GM18511 (cell line): ENCODE results near the gene SDHAF2.
"Not testable (repeated sequence)": the region's sequence is repeated elsewhere in the genome, so short reads cannot be mapped to it uniquely, and the experiment has no call there.

Experiments
- ATAC-seq: cut with Tn5 transposase; IDR thresholded peaks from one replicate; pipeline ENCODE4 v1.9.1; 2021; ENCODE audit warnings: mild to moderate bottlenecking, moderate library complexity; ENCODE audit not compliant: unreplicated experiment

The SDHAF2 gene

GRCh38 chr11:61422226-61422625, 7.7 kb upstream of the SDHAF2 start:
- no peak for ATAC-seq

DNA sequence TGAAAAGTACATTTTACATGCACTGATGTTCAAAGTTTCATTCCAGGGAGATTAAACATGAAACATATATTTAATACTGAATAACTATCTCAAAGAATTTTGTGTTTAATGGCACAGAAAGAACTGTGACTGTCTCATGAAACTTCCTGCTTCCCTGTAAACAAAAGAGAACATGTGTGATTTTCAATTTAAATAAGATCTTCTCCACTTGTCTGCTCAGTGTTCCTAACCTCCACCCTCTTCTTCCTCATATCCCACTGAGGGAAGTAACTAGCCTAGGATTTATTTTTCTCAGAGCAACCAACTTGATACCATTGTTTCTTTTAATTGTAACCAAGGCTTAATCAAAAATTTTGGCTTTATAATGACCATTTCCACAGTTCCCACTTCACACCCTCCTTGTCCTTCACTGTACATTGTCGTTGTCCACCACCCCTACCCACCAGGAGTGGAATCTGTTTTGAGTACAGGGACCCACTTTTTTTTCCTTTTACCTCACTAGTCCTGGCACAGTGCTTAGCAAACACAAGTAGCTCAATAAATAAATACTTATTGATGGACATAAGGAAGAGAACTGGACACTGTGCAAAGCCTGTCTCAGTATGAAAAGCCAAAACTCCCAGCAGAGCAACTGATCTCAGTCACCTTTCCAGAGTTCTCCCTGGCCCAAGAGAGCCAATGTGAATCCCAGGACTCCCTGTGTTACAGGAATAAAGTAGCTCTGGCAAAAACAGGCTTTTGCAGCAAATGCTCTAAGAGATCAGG, 4.4 kb upstream of the SDHAF2 start:
- no peak for ATAC-seq

- ATAC-seq = peak; percentile 67
These were observed 606 bp upstream of the SDHAF2 start for GRCh38 chr11:61429346-61429690.

GRCh38 chr11:61430839-61431238, 915 bp downstream of the SDHAF2 start:
- not testable (repeated sequence) for ATAC-seq

DNA sequence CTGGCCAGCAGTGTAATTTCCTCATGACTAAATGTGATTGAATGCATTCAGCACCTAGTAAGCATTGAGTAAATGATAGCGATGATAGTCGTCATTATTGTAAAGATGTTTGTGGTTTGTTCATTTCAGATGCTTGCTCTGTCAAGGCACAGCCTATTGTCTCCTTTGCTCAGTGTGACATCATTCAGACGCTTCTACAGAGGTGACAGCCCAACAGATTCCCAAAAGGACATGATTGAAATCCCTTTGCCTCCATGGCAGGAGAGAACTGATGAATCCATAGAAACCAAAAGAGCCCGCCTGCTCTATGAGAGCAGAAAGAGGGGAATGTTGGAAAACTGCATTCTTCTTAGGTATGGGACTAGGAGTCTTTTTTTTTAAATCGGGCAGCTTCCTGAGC, 7.6 kb downstream of the SDHAF2 start:
- no peak for ATAC-seq

DNA sequence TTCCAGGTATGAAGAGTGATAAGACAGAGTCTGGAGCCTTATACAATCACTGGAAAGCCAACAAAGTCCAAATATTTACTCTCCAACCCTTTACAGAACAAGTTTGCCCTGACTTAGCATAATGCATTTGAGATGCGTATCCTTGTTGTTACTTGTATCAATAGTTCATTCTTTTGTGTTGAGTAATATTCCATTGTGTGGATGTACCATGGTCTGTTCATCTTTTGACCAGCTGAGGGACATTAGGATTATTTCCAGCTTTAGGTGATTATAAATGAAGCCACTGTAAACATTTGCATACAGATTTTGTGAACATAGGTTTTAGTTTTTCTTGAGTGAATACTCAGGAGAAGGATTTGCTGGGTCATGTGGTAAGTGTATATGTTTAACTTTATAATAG, 9.7 kb downstream of the SDHAF2 start:
- ATAC-seq = no peak

GRCh38 chr11:61442616-61443015, 12.7 kb downstream of the SDHAF2 start:
- no peak for ATAC-seq

GRCh38 chr11:61445516-61445915, 15.6 kb downstream of the SDHAF2 start:
- no peak for ATAC-seq

DNA sequence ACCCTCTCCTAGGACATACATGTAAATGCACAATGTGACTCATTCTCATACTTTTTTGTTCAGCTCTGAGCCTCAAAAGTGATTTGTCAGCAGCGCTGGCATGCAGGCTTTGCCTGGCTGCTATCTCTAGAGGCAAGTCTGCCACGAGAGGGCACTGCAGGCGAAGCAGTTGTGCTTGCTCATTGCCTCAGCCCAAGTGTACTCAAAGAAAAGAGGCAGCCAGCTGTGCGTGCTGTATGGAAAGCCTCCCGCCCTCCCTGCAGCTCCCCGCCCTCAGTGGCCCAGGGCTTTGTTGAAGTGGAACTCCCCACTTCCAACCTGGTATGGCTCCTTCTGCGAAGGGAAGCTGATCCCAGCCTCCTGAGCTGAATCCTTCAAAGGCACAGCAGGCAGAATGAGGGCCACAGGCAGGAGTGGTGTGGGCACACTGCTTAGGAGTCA, 16.3 kb downstream of the SDHAF2 start:
- peak; percentile 81 for ATAC-seq

- ATAC-seq = no peak
These were observed 18.0 kb downstream of the SDHAF2 start for GRCh38 chr11:61447601-61448551.

- no peak for ATAC-seq
These were observed 18.6 kb downstream of the SDHAF2 start for GRCh38 chr11:61448552-61448927.

DNA sequence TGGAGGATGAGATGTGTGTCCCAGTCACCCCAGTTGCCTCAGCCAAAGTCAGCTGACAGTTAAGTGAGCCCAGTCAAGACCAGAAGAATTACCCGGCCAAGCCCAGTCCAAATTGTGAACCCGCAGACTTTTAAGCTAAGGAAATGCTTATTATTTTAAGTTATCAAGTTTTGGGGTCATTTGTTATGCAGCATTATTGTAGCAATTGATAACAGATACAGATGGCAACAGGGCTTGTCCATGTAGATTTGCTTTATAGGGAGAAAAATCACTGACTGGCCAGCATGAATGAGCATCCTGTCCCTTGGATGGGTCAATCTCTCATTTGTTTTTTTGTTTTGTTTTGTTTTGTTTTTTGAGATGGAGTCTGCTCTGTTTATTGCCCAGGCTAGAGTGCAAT, 22.9 kb downstream of the SDHAF2 start:
- ATAC-seq = no peak

GRCh38 chr11:61453695-61454094, 23.8 kb downstream of the SDHAF2 start:
- no peak for ATAC-seq

DNA sequence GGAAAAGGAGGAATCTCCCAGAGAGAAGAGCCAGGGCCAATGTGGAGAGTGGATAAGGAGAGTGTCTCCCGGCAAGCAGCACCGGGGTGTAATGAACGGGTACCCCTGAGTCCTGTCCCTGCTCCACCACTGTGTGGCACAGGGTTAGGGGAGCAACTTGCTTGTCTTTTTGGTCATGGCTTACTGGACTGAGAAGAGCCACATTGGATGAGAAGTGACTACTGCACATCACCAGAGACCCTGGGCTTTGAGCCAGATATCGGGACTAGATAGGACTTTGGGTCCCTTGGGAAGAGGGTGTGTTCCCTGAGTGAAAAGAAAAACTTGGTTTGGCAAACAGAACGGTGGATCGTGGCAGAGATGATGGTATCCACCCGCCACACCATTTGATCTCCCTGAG, 24.6 kb downstream of the SDHAF2 start:
- no peak for ATAC-seq

- no peak for ATAC-seq
These were observed 30.6 kb downstream of the SDHAF2 start for GRCh38 chr11:61460474-61460881.

- no peak for ATAC-seq
These were observed 31.1 kb downstream of the SDHAF2 start for GRCh38 chr11:61460986-61461385.

DNA sequence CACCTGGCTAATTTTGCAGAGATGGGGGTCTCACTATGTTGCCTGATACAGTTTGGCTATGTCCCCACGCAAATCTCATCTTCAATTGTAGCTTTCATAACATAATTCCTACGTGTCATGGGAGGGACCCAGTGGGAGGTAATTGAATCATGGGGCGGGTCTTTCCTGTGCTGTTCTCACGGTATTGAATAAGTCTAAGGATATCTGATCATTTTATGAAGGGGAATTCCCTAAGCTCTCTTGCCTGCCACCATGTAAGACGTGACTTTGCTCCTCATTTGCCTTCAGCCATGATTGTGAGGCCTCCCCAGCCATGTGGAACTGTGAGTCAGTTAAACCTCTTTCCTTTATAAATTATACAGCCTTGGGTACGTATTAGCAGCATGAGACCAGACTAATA, 37.7 kb downstream of the SDHAF2 start:
- not testable (repeated sequence) for ATAC-seq

- ATAC-seq = no peak
These were observed 38.1 kb downstream of the SDHAF2 start for GRCh38 chr11:61468002-61468401.

- ATAC-seq = no peak
These were observed 42.4 kb downstream of the SDHAF2 start for GRCh38 chr11:61472282-61472681.

- ATAC-seq = no peak
These were observed 42.9 kb downstream of the SDHAF2 start for GRCh38 chr11:61472868-61473267.

- ATAC-seq = no peak
These were observed 43.6 kb downstream of the SDHAF2 start for GRCh38 chr11:61473370-61474012.
